GM21528 (cell line): Measurements from ENCODE around the gene FAM53B.

Experiments
- ATAC-seq: cut with Tn5 transposase; IDR thresholded peaks from one replicate; pipeline ENCODE4 v1.9.1; 2021; ENCODE audit warnings: mild to moderate bottlenecking, moderate library complexity; ENCODE audit not compliant: unreplicated experiment, low FRiP score

The FAM53B gene

GRCh38 chr10:124711145-124711544 is 33.0 kb downstream of the FAM53B start:
- ATAC-seq, result no peak

GRCh38 chr10:124710266-124710881 is 33.8 kb downstream of the FAM53B start:
- ATAC-seq, result no peak

GRCh38 chr10:124709861-124710260 is 34.3 kb downstream of the FAM53B start:
- ATAC-seq, result no peak

GRCh38 chr10:124708922-124709520 is 35.2 kb downstream of the FAM53B start:
- ATAC-seq, result no peak

- no peak for ATAC-seq
Measured at GRCh38 chr10:124708246-124708779, 35.9 kb downstream of the FAM53B start.

- ATAC-seq, result no peak
Measured at GRCh38 chr10:124707551-124707950, 36.6 kb downstream of the FAM53B start.

- ATAC-seq, result no peak
Measured at GRCh38 chr10:124707144-124707467, 37.1 kb downstream of the FAM53B start.

- no peak for ATAC-seq
Measured at GRCh38 chr10:124706462-124707143, 37.6 kb downstream of the FAM53B start.

- ATAC-seq, result no peak
Measured at GRCh38 chr10:124705817-124706461, 38.2 kb downstream of the FAM53B start.

GRCh38 chr10:124705381-124705740 is 38.8 kb downstream of the FAM53B start:
- ATAC-seq, result no peak

GRCh38 chr10:124704428-124705380 is 39.5 kb downstream of the FAM53B start:
- no peak for ATAC-seq

- ATAC-seq, result no peak
Measured at GRCh38 chr10:124703778-124704427, 40.3 kb downstream of the FAM53B start.

GRCh38 chr10:124703372-124703771 is 40.8 kb downstream of the FAM53B start:
- no peak for ATAC-seq

GRCh38 chr10:124701881-124702656 is 42.1 kb downstream of the FAM53B start:
- ATAC-seq, result no peak

- no peak for ATAC-seq
Measured at GRCh38 chr10:124701435-124701834, 42.7 kb downstream of the FAM53B start.

- ATAC-seq, result no peak
Measured at GRCh38 chr10:124701038-124701365, 43.2 kb downstream of the FAM53B start.

GRCh38 chr10:124700293-124701037 is 43.7 kb downstream of the FAM53B start:
- ATAC-seq, result no peak

GRCh38 chr10:124699471-124700292 is 44.5 kb downstream of the FAM53B start:
- ATAC-seq, result no peak
